Adrenal gland (tissue), 12 donors: ENCODE results near the gene RNFT2. TPM values are rescaled to one million over a fixed set of nuclear protein-coding genes. Genes with fewer than 3 reads are reported as not detected.

Experiments used
- DNase-seq, 7 donors: peaks; one replicate each; pipeline ENCODE4 v3.0.0-alpha.2; 2019 to 2020
- H3K27ac ChIP-seq, 5 donors: fragments of 200-600 bp; sonication (generic) in 4 of 5; 1 replicate in 3 of 5; 2 replicates in 2 of 5; pipeline versions ENCODE4 v1.5.1 to v1.8.0; 2016 to 2020; ENCODE audit warnings: mild to moderate bottlenecking in 1 of 5
- H3K27me3 ChIP-seq: fragments of 200-600 bp; 2 replicates; pipeline ENCODE4 v1.8.0; 2021
- H3K36me3 ChIP-seq, 2 donors: fragments of 200-600 bp; replicated peaks in 1 of 2; 1 replicate in 1 of 2; 2 replicates in 1 of 2; pipeline versions ENCODE4 v1.5.1 to v1.8.0; 2018 to 2022
- H3K4me1 ChIP-seq, 2 donors: fragments of 200-600 bp; replicated peaks in 1 of 2; 1 replicate in 1 of 2; 2 replicates in 1 of 2; pipeline versions ENCODE4 v1.5.1 to v1.8.0; 2018 to 2021
- H3K4me3 ChIP-seq, 4 donors: fragments of 200-600 bp; sonication (generic) in 3 of 4; one replicate each; pipeline ENCODE4 v1.5.1; 2016 to 2018
- H3K9me3 ChIP-seq, 3 donors: fragments of 200-600 bp; sonication (generic) in 1 of 3; replicated peaks in 1 of 3; 1 replicate in 2 of 3; 2 replicates in 1 of 3; pipeline versions ENCODE4 v1.5.1 to v1.8.0; 2016 to 2021
- POLR2A ChIP-seq, 2 donors: fragments of 450-650 bp; IDR thresholded peaks; one replicate each; pipeline ENCODE4 v1.6.1; 2017; ENCODE audit warnings: antibody characterized with exemption in 2 of 2, mild to moderate bottlenecking in 2 of 2, moderate library complexity in 1 of 2
- WGBS, 4 donors: extraction: QIAGEN DNeasy Blood & Tissue Kit in 2 of 4; methylation state at CpG; one replicate each; pipeline versions ENCODE4 v1.1.5 to v1.1.7; 2013 to 2017; 5-methylcytosine and 5-hydroxymethylcytosine counted together
- intact Hi-C, 2 donors: fragments of 100-400 bp; cut with DNase I; formaldehyde crosslinking; loops; one replicate each; pipeline versions ENCODE4 v1.14.1 to v1.15.0; 2022 to 2023
- polyA plus RNA-seq, 3 donors: library from polyadenylated mRNA; stranded (reverse); fragments of 200-250 nt in 2 of 3; fragments of 350-450 nt in 1 of 3; fragmentation: Illumina TruSeq in 1 of 3; extraction: RNeasy Lipid Tissue Mini Kit (QIAGEN cat#74804) in 1 of 3; gene quantifications; one replicate each; pipeline ENCODE4 v1.2.3, GENCODE V29; 2013 to 2014
- total RNA-seq, 9 donors: library from RNA; depleted of rRNA in 4 of 9; stranded (reverse); fragments of >200 nt in 4 of 9; fragments of 120-200 nt in 1 of 9; fragmentation: NEBNext Ultra II Directional in 1 of 9; extraction: Animal tissue kit (Norgen Biotek cat#: 25700) in 1 of 9; gene quantifications; one replicate each; pipeline versions ENCODE4 v1.1.0 to v1.2.4, GENCODE V29; 2013 to 2023
- TF ChIP-seq, protein P1 (sequence below), 6 experiments: fragments of 450-650 bp in 4 of 6; fragments of 200-600 bp in 2 of 6; sonication (generic) in 1 of 6; IDR thresholded peaks; 1 replicate in 5 of 6; 2 replicates in 1 of 6; pipeline versions ENCODE4 v1.5.1 to v1.8.0; 2016 to 2021; ENCODE audit warnings: antibody characterized with exemption in 6 of 6, mild to moderate bottlenecking in 2 of 6, moderate library complexity in 1 of 6
- donor health status: healthy with polysubstance abuse.
- donor health status: Bipolar disorder and iron deficiency.
- donor health status: DM: yes; HTN: yes; CAD: no.
- donor health status: DM: no; HTN: no; CAD: no.
- donor health status: DM: no; HTN: no; CAD: no.
- donor health status: DM: yes; HTN: yes; CAD: no.

The RNFT2 gene
- total and polyA plus RNA-seq, 12 donors, result 2.8 to 11.4 (median 5.8) TPM

GRCh38 chr12:116892349-116893140, 154.4 kb downstream of the RNFT2 start:
- WGBS, 4 donors, result 63 to 73% (median 65%) methylated on average over 12 of the region's 12 CpGs
- H3K9me3 ChIP-seq, result no peaks in the 10 kb centered on the region
- no peaks in the 10 kb centered on the region for H3K36me3 ChIP-seq
- no peak overlapping the region for H3K4me3 ChIP-seq
- intact Hi-C loops, result no loop called here
- no peak for DNase-seq
- no peaks in the 10 kb centered on the region for H3K4me1 ChIP-seq
- H3K27me3 ChIP-seq, result no peaks in the 10 kb centered on the region
- no peak for TF ChIP-seq POLR2A (IDR thresholded peaks at IDR 0.05)
- TF ChIP-seq, protein P1, sequence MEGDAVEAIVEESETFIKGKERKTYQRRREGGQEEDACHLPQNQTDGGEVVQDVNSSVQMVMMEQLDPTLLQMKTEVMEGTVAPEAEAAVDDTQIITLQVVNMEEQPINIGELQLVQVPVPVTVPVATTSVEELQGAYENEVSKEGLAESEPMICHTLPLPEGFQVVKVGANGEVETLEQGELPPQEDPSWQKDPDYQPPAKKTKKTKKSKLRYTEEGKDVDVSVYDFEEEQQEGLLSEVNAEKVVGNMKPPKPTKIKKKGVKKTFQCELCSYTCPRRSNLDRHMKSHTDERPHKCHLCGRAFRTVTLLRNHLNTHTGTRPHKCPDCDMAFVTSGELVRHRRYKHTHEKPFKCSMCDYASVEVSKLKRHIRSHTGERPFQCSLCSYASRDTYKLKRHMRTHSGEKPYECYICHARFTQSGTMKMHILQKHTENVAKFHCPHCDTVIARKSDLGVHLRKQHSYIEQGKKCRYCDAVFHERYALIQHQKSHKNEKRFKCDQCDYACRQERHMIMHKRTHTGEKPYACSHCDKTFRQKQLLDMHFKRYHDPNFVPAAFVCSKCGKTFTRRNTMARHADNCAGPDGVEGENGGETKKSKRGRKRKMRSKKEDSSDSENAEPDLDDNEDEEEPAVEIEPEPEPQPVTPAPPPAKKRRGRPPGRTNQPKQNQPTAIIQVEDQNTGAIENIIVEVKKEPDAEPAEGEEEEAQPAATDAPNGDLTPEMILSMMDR (IDR thresholded peaks at IDR 0.05), result no peak
- H3K27ac ChIP-seq, result no peak overlapping the region

GRCh38 chr12:116894913-116895312, 156.8 kb downstream of the RNFT2 start:
- 74 to 86% (median 82%) methylated on average over 3 of the region's 3 CpGs for WGBS, 4 donors
- Histone ChIP-seq H3K36me3 (no peaks in the 10 kb centered on the region), H3K4me3 (no peak overlapping the region), H3K4me1 (no peaks in the 10 kb centered on the region), H3K27ac (no peak overlapping the region), H3K27me3 (no peaks in the 10 kb centered on the region), H3K9me3 (no peaks in the 10 kb centered on the region)
- no peak for TF ChIP-seq POLR2A (IDR thresholded peaks at IDR 0.05)
- TF ChIP-seq, protein P1 (IDR thresholded peaks at IDR 0.05), result no peak
- intact Hi-C loops, result no loop called here
- no peak for DNase-seq

DNA sequence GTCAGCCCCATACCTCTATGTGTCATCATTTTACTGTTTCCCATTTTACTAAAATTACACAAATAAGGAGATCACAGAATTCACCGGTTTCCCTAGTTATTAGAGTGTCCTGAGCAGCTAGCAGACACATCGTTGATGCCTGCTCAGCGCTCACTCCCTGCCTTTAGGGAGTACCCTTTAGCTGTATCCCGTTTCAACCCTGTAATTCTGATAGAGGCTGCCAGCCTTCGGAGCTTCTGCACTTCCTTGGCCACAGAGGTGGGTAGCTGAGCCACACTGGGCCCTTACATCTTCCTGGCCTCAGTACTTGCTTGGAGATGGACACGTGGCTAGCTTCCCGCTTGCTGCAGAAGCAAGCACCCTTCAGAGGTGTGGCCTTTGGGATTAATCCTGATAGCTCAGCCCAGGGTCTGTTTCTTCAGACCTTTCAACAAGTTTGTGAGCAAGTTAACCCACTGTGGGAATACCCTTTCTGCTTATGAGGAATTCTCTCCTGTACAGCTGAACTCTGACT, 158.4 kb downstream of the RNFT2 start:
- no peaks in the 10 kb centered on the region for H3K27me3 ChIP-seq
- no peak overlapping the region for H3K27ac ChIP-seq
- no peak for DNase-seq
- H3K9me3 ChIP-seq, result no peaks in the 10 kb centered on the region
- intact Hi-C loops, result no loop called here
- TF ChIP-seq POLR2A (IDR thresholded peaks at IDR 0.05), result no peak
- TF ChIP-seq, protein P1 (IDR thresholded peaks at IDR 0.05), result no peak
- 53 to 78% (median 68%) methylated on average over 7 of the region's 7 CpGs for WGBS, 4 donors
- H3K36me3 ChIP-seq, result no peaks in the 10 kb centered on the region
- no peak overlapping the region for H3K4me3 ChIP-seq
- no peaks in the 10 kb centered on the region for H3K4me1 ChIP-seq

- Histone ChIP-seq H3K9me3 (no peaks in the 10 kb centered on the region), H3K36me3 (no peaks in the 10 kb centered on the region), H3K27ac (no peak overlapping the region), H3K27me3 (no peaks in the 10 kb centered on the region), H3K4me3 (no peak overlapping the region), H3K4me1 (no peaks in the 10 kb centered on the region)
- no peak for TF ChIP-seq POLR2A (IDR thresholded peaks at IDR 0.05)
- TF ChIP-seq, protein P1 (IDR thresholded peaks at IDR 0.05), result no peak
- no peak for DNase-seq
- intact Hi-C loops, result no loop called here
- WGBS, 4 donors, result 59 to 79% (median 70%) methylated on average over 4 of the region's 4 CpGs
These were observed 159.4 kb downstream of the RNFT2 start for GRCh38 chr12:116897476-116897875.
